Muscle of leg (tissue), 11 donors: Measurements from ENCODE around the gene CDIP1. TPM values are rescaled to one million over a fixed set of nuclear protein-coding genes. Genes with fewer than 3 reads are reported as not detected.

Source experiments
- DNase-seq: peaks from one replicate; pipeline ENCODE4 v3.0.0; 2013
- H3K27ac ChIP-seq: one replicate; pipeline ENCODE4 v1.5.1; 2013; ENCODE audit warnings: mild to moderate bottlenecking, low read length, control low read depth
- H3K27me3 ChIP-seq: one replicate; pipeline ENCODE4 v1.6.1; 2013; ENCODE audit warnings: low read length; ENCODE audit not compliant: control insufficient read depth, insufficient read depth
- H3K36me3 ChIP-seq: one replicate; pipeline ENCODE4 v1.6.1; 2013; ENCODE audit warnings: low read length; ENCODE audit not compliant: control insufficient read depth, insufficient read depth
- H3K4me1 ChIP-seq: one replicate; pipeline ENCODE4 v1.6.1; 2013; ENCODE audit warnings: low read length; ENCODE audit not compliant: control insufficient read depth, insufficient read depth
- H3K4me3 ChIP-seq: one replicate; pipeline ENCODE4 v1.5.1; 2013; ENCODE audit warnings: low read length, control low read depth
- H3K9me3 ChIP-seq: replicated peaks from 2 replicates; pipeline ENCODE4 v1.6.1; 2013; ENCODE audit warnings: low read depth, low read length; ENCODE audit not compliant: control insufficient read depth
- WGBS: methylation state at CpG from one replicate; pipeline ENCODE4 v1.1.5; 2013; ENCODE audit warnings: missing lambda C conversion rate; ENCODE audit not compliant: insufficient coverage; 5-methylcytosine and 5-hydroxymethylcytosine counted together
- polyA plus RNA-seq, 8 donors: library from polyadenylated mRNA; unstranded; fragments of 120-200 nt; gene quantifications; one replicate each; pipeline versions ENCODE4 v1.2.1 to v1.2.3, GENCODE V29; 2013; ENCODE audit warnings: inconsistent platforms in 1 of 8, low replicate concordance in 1 of 8; ENCODE audit not compliant: insufficient read length in 8 of 8, insufficient read depth in 1 of 8
- total RNA-seq: library from RNA; stranded (reverse); fragments of 120-200 nt; gene quantifications from one replicate; pipeline ENCODE4 v1.2.4, GENCODE V29; 2013

The CDIP1 gene
- total and polyA plus RNA-seq, 9 donors = 16.3 to 47.4 (median 37.9) TPM

DNA sequence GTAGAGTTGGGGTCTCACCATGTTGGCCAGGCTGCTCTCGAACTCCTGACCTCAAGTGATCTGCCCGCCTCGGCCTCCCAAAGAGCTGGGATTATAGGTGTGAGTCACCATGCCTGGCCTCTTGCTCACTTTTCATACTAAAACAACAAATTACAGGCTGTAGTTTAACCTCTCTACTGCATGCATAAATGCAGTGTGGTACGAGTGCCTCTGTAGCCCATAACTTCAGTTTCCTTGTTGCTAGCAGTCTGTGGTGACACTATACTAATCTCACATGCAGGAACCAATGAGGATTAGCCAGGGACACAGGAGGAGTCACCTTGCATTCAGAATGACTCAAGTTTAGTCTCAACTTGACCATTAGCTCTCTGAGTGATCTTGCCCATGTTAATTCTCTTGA, 42.3 kb downstream of the CDIP1 start:
- H3K27ac ChIP-seq = no peak overlapping the region
- 100% methylated on average over 1 of the region's 4 CpGs for WGBS

DNA sequence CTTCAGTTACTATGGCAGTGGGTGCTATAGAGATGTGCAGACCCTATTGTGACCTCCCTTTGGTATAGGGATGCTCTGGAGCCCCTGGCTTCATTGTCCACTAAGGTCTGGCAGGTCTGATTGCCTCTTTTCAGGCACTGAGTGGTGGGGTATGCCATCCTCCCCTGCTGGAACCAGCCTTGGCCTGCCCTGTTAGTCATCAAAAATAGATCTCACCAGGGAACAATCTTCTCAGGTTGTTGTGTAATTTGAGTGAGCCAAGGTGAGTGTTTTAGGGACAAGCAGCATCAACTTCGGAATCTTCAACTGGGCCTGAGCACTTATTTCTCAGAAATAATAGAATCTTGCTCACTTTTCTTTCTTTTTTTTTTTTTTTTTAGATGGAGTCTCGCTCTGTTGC, 42.8 kb downstream of the CDIP1 start:
- Histone ChIP-seq H3K36me3 (peaks cover 1% of the 10 kb centered on the region), H3K27me3 (no peaks in the 10 kb centered on the region), H3K27ac (no peak overlapping the region), H3K4me3 (no peak overlapping the region), H3K9me3 (no peaks in the 10 kb centered on the region), H3K4me1 (peaks cover 7% of the 10 kb centered on the region)
- no peak for DNase-seq
- WGBS = no CpG with 5 or more reads among the region's 2 CpGs

More for the DNA sequence above, 42.3 kb downstream of the CDIP1 start:
- H3K27me3 ChIP-seq = no peaks in the 10 kb centered on the region
- H3K4me1 ChIP-seq = peaks cover 7% of the 10 kb centered on the region
- H3K9me3 ChIP-seq = no peaks in the 10 kb centered on the region
- H3K4me3 ChIP-seq = no peak overlapping the region
- DNase-seq = no peak
- H3K36me3 ChIP-seq = no peaks in the 10 kb centered on the region

DNA sequence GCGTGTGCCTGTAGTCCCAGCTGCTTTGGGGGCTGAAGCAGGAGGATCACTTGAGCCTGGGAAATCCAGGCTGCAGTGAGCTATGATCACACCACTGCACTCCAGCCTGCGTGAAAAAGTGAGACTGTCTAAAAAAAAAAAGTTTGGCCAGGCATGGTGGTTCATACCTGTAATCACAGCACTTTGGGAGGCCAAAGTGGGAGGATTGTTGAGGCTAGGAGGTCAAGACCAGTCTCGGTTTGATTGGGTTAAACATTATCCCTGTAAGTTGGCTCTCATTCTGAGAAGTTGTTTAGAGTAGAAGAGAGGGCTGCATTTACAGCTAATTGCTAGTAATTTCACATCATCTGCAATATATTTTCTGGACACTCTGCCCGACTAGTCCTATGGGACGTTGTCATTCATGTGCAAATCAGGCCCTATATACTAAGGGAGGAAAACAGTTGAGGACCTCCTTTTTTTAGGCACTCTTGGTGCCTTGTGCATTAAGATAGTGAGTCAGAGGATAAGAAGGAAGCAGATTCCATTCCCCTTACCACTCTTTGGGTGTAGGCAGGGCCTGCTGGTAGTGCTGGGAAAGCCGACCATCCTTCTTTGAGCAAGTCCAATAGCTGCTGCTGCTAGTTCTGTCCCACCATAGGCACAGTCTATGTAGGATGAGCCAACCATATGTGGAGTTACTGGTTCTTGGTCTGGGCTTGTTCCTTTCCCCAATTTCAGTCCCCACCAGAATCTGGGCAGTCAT, 43.7 kb downstream of the CDIP1 start:
- no peak for DNase-seq
- Histone ChIP-seq H3K4me1 (no peaks in the 10 kb centered on the region), H3K27me3 (no peaks in the 10 kb centered on the region), H3K9me3 (no peaks in the 10 kb centered on the region), H3K27ac (no peak overlapping the region), H3K36me3 (peaks cover 4% of the 10 kb centered on the region), H3K4me3 (no peak overlapping the region)
- 83% methylated on average over 1 of the region's 6 CpGs for WGBS

DNA sequence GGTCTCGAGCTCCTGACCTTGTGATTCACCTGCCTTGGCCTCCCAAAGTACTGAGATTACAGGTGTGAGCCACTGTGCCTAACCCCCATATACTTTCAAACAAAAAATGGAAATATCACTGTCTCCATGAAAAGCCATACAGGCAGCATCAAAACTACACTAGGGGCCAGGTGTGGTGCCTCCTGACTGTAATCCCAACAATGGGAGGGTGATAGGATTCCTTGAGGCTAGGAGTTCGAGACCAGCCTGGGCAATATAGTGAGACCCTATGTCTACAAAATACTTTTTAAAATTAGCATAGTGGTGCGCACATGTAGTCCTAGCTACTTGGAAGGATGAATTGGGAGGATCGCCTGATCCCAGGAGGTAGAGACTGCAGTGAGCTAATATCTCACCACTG, 46.7 kb downstream of the CDIP1 start:
- DNase-seq = no peak
- H3K27ac ChIP-seq = no peak overlapping the region
- no peak overlapping the region for H3K4me3 ChIP-seq
- H3K4me1 ChIP-seq = no peaks in the 10 kb centered on the region
- H3K27me3 ChIP-seq = no peaks in the 10 kb centered on the region
- WGBS = 89% methylated on average over 1 of the region's 4 CpGs
- peaks cover 14% of the 10 kb centered on the region for H3K36me3 ChIP-seq
- H3K9me3 ChIP-seq = no peaks in the 10 kb centered on the region

DNA sequence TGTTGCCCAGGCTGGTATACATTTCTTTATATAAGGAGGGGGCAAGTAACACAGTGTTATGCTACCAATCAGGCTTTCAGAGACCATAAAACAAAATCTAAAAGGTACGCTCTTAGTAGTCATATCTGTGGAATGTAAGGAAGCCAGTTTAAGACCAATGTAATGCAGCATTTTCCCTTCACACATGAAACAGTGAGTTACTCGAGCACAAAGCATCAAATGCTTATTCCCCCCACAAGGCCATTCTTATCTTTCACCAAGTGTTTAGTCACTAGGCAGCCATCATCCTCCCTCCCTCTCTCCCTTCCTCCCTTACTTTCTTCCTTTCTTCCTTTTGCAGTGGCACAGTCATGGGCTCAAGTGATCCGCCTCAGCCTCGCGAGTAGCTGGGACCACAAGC, 49.5 kb downstream of the CDIP1 start:
- Histone ChIP-seq H3K4me1 (no peaks in the 10 kb centered on the region), H3K9me3 (no peaks in the 10 kb centered on the region), H3K4me3 (no peak overlapping the region), H3K27me3 (no peaks in the 10 kb centered on the region), H3K27ac (no peak overlapping the region), H3K36me3 (peaks cover 20% of the 10 kb centered on the region)
- no peak for DNase-seq
- WGBS = 100% methylated on average over 2 of the region's 5 CpGs

DNA sequence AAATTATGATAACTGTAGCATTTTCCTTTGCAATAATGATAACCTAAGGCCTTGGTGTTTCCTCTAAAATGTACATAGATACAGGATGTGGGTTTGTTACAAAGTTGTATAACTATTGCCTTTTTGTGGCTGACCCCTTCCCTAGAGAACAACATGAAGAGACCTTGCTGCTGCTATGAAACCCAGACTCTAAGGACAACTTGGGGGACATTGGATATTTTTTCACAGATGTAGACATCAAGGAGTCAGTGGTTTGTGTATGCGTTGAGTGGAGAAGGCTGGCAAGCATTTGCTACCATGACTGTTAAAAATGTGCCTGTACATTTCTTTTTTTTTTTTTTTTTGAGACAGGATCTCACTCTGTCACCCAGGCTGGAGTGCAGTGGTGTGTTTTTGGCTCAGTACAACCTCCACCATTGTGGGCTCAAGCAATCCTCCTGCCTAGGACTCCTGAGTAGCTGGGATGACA, 50.0 kb downstream of the CDIP1 start:
- Histone ChIP-seq H3K27ac (no peak overlapping the region), H3K27me3 (no peaks in the 10 kb centered on the region), H3K9me3 (no peaks in the 10 kb centered on the region), H3K36me3 (peaks cover 20% of the 10 kb centered on the region), H3K4me1 (no peaks in the 10 kb centered on the region), H3K4me3 (no peak overlapping the region)
- no CpG with 5 or more reads among the region's 1 CpG for WGBS
- no peak for DNase-seq

DNA sequence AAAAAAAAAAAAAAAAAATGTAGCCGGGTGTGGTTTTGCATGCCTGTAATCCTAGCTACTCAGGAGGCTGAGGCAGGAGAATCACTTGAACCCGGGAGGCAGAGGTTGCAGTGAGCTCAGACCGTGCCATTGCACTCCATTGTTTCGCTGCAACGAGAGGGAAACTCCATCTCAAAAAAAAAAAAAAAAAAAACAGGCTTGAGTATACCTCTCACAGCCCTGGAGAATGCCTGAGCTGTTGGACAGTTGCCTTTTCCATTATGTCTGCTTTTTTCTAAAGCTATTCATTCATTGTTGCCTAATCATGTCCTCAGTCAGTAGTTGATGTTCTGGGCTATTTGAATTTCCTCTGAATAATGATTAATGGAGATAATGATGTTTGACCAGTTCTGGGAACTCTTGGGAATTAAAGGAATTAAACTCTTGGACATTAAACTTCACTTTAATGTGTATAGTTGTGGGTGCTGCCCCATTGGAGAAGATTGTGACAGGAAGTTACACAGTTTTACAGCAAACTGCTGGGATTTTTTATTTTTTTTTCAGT, 50.5 kb downstream of the CDIP1 start:
- Histone ChIP-seq H3K36me3 (peaks cover 20% of the 10 kb centered on the region), H3K9me3 (no peaks in the 10 kb centered on the region), H3K4me1 (no peaks in the 10 kb centered on the region), H3K27me3 (no peaks in the 10 kb centered on the region), H3K4me3 (no peak overlapping the region), H3K27ac (no peak overlapping the region)
- WGBS = 100% methylated on average over 1 of the region's 5 CpGs
- no peak for DNase-seq

DNA sequence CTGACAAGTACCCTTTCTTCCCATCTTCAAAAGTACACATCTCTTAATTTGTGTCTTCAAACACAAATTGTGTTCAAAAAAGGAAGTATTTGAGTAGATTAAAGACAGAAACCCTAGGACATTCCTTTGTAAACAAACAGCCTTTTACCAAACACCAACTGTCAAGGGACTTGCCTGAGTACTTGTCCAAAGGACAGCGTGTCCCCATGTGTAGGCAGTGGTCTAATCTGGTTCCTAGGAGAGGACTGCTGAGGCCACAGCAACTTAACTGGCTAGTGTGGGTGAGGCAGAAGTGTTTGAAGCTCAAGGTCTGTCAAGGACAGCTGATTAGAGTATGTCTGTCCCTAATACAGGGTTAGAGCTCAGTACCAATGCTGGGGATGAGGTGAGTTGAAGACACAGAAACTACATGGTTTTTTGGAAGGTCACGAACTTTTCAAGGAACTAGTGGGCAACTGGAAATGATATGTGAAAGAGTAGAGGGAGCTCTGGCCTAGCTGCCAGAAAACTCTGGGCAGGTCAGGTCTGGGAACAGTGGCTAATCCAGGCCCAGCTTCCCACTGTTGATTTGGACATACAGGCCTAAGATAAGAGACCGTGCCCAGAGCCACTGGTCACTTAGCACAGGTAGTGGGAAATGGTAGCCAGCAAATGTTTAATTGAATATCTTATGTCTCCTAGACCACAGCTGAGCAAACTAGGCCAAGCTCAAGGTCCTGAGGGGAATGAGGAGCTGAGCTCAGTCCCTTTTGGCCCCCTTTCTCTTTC, 52.3 kb downstream of the CDIP1 start:
- DNase-seq = no peak
- H3K36me3 ChIP-seq = peaks cover 20% of the 10 kb centered on the region
- H3K9me3 ChIP-seq = no peaks in the 10 kb centered on the region
- no peak overlapping the region for H3K4me3 ChIP-seq
- H3K27me3 ChIP-seq = no peaks in the 10 kb centered on the region
- no peak overlapping the region for H3K27ac ChIP-seq
- WGBS = 93% methylated on average over 2 of the region's 3 CpGs
- H3K4me1 ChIP-seq = no peaks in the 10 kb centered on the region

DNA sequence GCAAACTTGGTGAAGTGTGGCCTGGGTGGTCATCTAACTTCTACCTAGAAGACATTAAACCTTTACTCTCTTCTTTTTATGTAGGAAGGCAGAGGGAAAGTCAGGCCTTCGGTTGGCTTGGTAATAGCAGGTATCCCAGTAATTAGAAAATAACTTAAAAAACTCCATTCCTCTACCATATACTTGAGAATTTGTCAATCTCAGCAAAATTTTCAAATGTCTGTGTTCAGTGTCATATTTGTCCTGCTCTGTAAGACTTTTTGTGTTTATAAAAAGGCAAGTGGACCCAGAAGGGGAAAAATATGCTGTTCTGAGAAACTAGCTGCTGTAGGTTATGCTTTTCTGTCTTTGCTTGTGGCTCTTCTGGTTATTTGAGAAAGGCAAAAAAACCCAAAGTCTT, 56.6 kb downstream of the CDIP1 start:
- no peaks in the 10 kb centered on the region for H3K9me3 ChIP-seq
- H3K27ac ChIP-seq = no peak overlapping the region
- DNase-seq = no peak
- H3K4me1 ChIP-seq = peaks cover 2% of the 10 kb centered on the region
- H3K4me3 ChIP-seq = no peak overlapping the region
- no CpG with 5 or more reads among the region's 1 CpG for WGBS
- peaks cover 6% of the 10 kb centered on the region for H3K36me3 ChIP-seq
- H3K27me3 ChIP-seq = no peaks in the 10 kb centered on the region

DNA sequence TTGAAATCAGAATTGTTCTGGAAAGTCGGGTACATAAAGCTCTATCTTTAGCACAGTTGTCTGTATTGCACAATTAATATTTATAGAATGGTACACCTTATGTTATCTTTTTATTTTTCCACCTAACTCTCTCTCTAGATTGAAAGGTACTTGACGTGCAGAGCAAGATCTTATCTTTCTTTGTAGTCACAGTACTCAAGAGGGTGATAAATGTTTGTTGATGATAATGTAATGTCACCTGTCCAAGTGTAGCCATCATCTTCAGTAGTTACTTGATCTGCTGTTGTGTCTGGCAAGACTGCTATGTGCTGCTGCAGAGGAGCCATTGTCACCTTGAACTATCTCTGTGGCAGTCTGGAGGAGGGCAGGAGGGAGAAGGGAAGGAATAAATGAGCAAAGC, 57.0 kb downstream of the CDIP1 start:
- Histone ChIP-seq H3K27ac (no peak overlapping the region), H3K4me1 (peaks cover 5% of the 10 kb centered on the region)
- no CpG with 5 or more reads among the region's 2 CpGs for WGBS

More for the DNA sequence above, 57.0 kb downstream of the CDIP1 start:
- no peak overlapping the region for H3K4me3 ChIP-seq
- peaks cover 5% of the 10 kb centered on the region for H3K36me3 ChIP-seq
- H3K9me3 ChIP-seq = no peaks in the 10 kb centered on the region
- no peaks in the 10 kb centered on the region for H3K27me3 ChIP-seq
- no peak for DNase-seq
